ENCODE measurements around the gene GALNT10.

The GALNT10 gene

GRCh38 chr5:154449786-154450185 lies 259.3 kb downstream of the GALNT10 start:
- no peak for DNase-seq

GRCh38 chr5:154451957-154452356 lies 261.4 kb downstream of the GALNT10 start:
- DNase-seq: no peak

- DNase-seq: no peak
These were observed 265.1 kb downstream of the GALNT10 start for GRCh38 chr5:154455585-154455984.

- no peak for DNase-seq
These were observed 266.0 kb downstream of the GALNT10 start for GRCh38 chr5:154456540-154456939.

GRCh38 chr5:154459015-154459414 lies 268.5 kb downstream of the GALNT10 start:
- DNase-seq: no peak

- DNase-seq: no peak
These were observed 269.6 kb downstream of the GALNT10 start for GRCh38 chr5:154460172-154460571.

GRCh38 chr5:154461531-154461930 lies 271.0 kb downstream of the GALNT10 start:
- no peak for DNase-seq

GRCh38 chr5:154464438-154464837 lies 273.9 kb downstream of the GALNT10 start:
- DNase-seq: no peak

- DNase-seq: no peak
These were observed 274.6 kb downstream of the GALNT10 start for GRCh38 chr5:154465169-154465568.

GRCh38 chr5:154466147-154466546 lies 275.6 kb downstream of the GALNT10 start:
- DNase-seq: no peak

GRCh38 chr5:154466671-154467070 lies 276.1 kb downstream of the GALNT10 start:
- no peak for DNase-seq

GRCh38 chr5:154467655-154468354 lies 277.3 kb downstream of the GALNT10 start:
- peak; percentile 78 for DNase-seq

GRCh38 chr5:154470137-154470536 lies 279.6 kb downstream of the GALNT10 start:
- no peak for DNase-seq
